Prostate gland (tissue), 2 donors: Measurements from ENCODE around the gene DUSP28. TPM values are rescaled to one million over a fixed set of nuclear protein-coding genes. Genes with fewer than 3 reads are reported as not detected.
"Not testable (repeated sequence)": the region's sequence is repeated elsewhere in the genome, so short reads cannot be mapped to it uniquely, and the experiment has no call there.

Experiments used
- DNase-seq: peaks from one replicate; pipeline ENCODE4 v3.0.0-alpha.2; 2019; ENCODE audit warnings: low spot score
- H3K27ac ChIP-seq, 2 donors: fragments of 200-600 bp; sonication (generic); 2 replicates each; pipeline ENCODE4 v1.5.1; 2017 to 2019
- H3K27me3 ChIP-seq: fragments of 200-600 bp; sonication (generic); replicated peaks from 2 replicates; pipeline ENCODE4 v1.5.1; 2019; ENCODE audit not compliant: insufficient read depth
- H3K36me3 ChIP-seq, 2 donors: fragments of 200-600 bp; sonication (generic); 1 replicate in 1 of 2; 2 replicates in 1 of 2; pipeline versions ENCODE4 v1.5.1 to v1.8.1; 2017 to 2019
- H3K4me1 ChIP-seq: fragments of 200-600 bp; sonication (generic); replicated peaks from 2 replicates; pipeline ENCODE4 v1.5.1; 2019
- H3K4me3 ChIP-seq, 2 donors: fragments of 200-600 bp; sonication (generic); 2 replicates each; pipeline ENCODE4 v1.5.1; 2017 to 2019
- H3K9me3 ChIP-seq: fragments of 200-600 bp; sonication (generic); 2 replicates; pipeline ENCODE4 v1.5.1; 2017
- POLR2A ChIP-seq: fragments of 450-650 bp; IDR thresholded peaks from one replicate; pipeline ENCODE4 v1.6.1; 2016; ENCODE audit warnings: antibody characterized with exemption, mild to moderate bottlenecking
- POLR2AphosphoS5 ChIP-seq: sonication (generic); formaldehyde crosslinking; IDR thresholded peaks from one replicate; pipeline ENCODE4 v1.6.1; 2017; ENCODE audit warnings: antibody characterized with exemption
- WGBS: methylation state at CpG from one replicate; pipeline ENCODE4 v1.1.5; 2018; 5-methylcytosine and 5-hydroxymethylcytosine counted together
- intact Hi-C: fragments of 100-400 bp; cut with DNase I; formaldehyde crosslinking; loops from one replicate; pipeline ENCODE4 v1.14.2; 2022
- total RNA-seq, 2 donors: library from RNA; depleted of rRNA; stranded (reverse); fragments of >200 nt; gene quantifications; one replicate each; pipeline ENCODE4 v1.1.0, GENCODE V29; 2016
- TF ChIP-seq, protein P1 (sequence below), 4 experiments: fragments of 200-600 bp in 2 of 4; fragments of 450-650 bp in 2 of 4; sonication (generic) in 2 of 4; IDR thresholded peaks; 1 replicate in 3 of 4; 2 replicates in 1 of 4; pipeline ENCODE4 v1.5.1; 2016 to 2019; ENCODE audit warnings: antibody characterized with exemption in 4 of 4, mild to moderate bottlenecking in 2 of 4, moderate library complexity in 2 of 4

The DUSP28 gene
- total RNA-seq, 2 donors from 2014 or later, result 18.4 to 18.6 TPM

DNA sequence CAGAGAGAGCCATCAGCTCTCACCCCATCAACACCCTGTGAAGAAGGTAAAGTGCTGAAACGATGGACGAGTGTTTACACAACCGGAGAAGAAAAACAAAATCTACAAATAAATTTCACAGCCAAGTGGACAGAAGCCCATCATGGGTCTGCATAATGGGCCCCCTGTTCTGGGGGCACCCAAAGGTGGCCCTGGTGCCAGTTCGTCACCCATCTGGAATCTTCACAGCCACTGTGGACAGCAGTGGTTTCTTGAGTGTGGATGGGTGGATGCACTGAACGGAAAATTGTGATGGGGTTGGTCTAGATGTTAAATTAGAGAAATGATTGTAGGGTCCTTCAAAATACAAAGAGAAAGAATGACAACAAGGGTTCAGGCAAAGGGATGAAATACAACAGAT is 41.2 kb upstream of the DUSP28 start:
- no peak for DNase-seq
- WGBS, result 88% methylated on average over 5 of the region's 5 CpGs
- Histone ChIP-seq H3K36me3 (no peaks in the 10 kb centered on the region), H3K4me1 (no peaks in the 10 kb centered on the region), H3K4me3 (no peak overlapping the region), H3K27ac (no peak overlapping the region), H3K9me3 (no peaks in the 10 kb centered on the region), H3K27me3 (no peaks in the 10 kb centered on the region)
- intact Hi-C loops, result loop anchor here (10.0 kb wide), 1 partner anchor 186 kb away; no protein-coding TSS in a partner anchor
- TF ChIP-seq POLR2AphosphoS5 (no peak), POLR2A (no peak)
- TF ChIP-seq, protein P1, sequence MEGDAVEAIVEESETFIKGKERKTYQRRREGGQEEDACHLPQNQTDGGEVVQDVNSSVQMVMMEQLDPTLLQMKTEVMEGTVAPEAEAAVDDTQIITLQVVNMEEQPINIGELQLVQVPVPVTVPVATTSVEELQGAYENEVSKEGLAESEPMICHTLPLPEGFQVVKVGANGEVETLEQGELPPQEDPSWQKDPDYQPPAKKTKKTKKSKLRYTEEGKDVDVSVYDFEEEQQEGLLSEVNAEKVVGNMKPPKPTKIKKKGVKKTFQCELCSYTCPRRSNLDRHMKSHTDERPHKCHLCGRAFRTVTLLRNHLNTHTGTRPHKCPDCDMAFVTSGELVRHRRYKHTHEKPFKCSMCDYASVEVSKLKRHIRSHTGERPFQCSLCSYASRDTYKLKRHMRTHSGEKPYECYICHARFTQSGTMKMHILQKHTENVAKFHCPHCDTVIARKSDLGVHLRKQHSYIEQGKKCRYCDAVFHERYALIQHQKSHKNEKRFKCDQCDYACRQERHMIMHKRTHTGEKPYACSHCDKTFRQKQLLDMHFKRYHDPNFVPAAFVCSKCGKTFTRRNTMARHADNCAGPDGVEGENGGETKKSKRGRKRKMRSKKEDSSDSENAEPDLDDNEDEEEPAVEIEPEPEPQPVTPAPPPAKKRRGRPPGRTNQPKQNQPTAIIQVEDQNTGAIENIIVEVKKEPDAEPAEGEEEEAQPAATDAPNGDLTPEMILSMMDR (IDR thresholded peaks at IDR 0.05), result no peak

GRCh38 chr2:240519396-240520129 is 40.6 kb upstream of the DUSP28 start:
- 29% methylated on average over 25 of the region's 25 CpGs for WGBS
- Histone ChIP-seq H3K27me3 (no peaks in the 10 kb centered on the region), H3K27ac (no peak overlapping the region), H3K9me3 (no peaks in the 10 kb centered on the region), H3K4me3 (no peak overlapping the region), H3K4me1 (no peaks in the 10 kb centered on the region), H3K36me3 (no peaks in the 10 kb centered on the region)
- TF ChIP-seq, protein P1 (IDR thresholded peaks at IDR 0.05), result no peak
- TF ChIP-seq POLR2AphosphoS5 (no peak), POLR2A (no peak)
- no peak for DNase-seq
- intact Hi-C loops, result loop anchor here (10.0 kb wide), 1 partner anchor 185 kb away; no protein-coding TSS in a partner anchor

DNA sequence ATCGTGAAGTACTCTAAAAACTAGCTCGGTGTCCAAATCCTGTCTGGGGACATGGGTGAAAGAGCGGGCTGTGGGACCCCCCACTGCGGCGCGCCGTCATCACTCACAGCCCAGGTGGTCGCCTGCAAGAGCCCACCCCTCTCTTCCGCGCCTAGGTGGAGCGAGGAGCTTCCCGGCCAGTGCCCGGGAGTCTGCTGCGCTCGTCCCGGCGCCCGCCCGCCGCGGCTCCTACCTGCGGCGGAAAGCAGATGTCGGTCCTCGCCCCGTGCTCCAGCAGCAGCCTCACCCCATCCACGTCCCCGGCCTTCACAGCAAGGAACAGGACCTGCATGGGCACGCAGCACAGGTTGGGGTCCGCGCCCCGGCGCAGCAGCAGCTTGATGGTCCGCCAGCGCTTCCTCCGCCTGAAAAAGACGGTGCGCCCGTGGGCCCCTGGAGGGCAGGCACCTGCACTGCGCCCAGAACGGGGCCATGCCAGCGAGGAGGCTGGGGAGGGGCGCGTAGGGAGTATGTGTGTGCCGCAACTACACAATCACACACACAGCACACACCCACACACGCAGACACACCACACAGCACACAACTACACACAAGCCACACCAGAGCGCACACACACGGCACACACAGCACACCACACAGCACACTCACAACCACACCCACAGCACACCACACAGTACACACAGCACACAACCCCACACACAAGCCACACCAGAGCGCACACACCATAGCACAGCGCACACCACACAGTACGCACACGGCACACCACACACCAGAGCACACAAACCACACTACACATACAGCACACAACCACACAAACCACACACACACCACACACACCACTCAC is 39.8 kb upstream of the DUSP28 start:
- DNase-seq, result no peak
- no peak overlapping the region for H3K27ac ChIP-seq
- H3K4me3 ChIP-seq, result no peak overlapping the region
- intact Hi-C loops, result no loop called here
- H3K27me3 ChIP-seq, result no peaks in the 10 kb centered on the region
- no peaks in the 10 kb centered on the region for H3K4me1 ChIP-seq
- WGBS, result 18% methylated on average over 52 of the region's 52 CpGs
- H3K36me3 ChIP-seq, result no peaks in the 10 kb centered on the region
- TF ChIP-seq POLR2A, result no peak
- TF ChIP-seq, protein P1 (IDR thresholded peaks at IDR 0.05), result no peak
- no peak for TF ChIP-seq POLR2AphosphoS5
- H3K9me3 ChIP-seq, result no peaks in the 10 kb centered on the region

GRCh38 chr2:240520974-240521350 is 39.2 kb upstream of the DUSP28 start:
- Histone ChIP-seq H3K4me1 (no peaks in the 10 kb centered on the region), H3K27ac (no peak overlapping the region), H3K27me3 (no peaks in the 10 kb centered on the region), H3K4me3 (no peak overlapping the region), H3K36me3 (no peaks in the 10 kb centered on the region), H3K9me3 (no peaks in the 10 kb centered on the region)
- DNase-seq, result no peak
- TF ChIP-seq POLR2AphosphoS5, result no peak
- TF ChIP-seq, protein P1 (IDR thresholded peaks at IDR 0.05), result no peak
- no peak for TF ChIP-seq POLR2A
- WGBS, result 93% methylated on average over 12 of the region's 12 CpGs
- intact Hi-C loops, result no loop called here

DNA sequence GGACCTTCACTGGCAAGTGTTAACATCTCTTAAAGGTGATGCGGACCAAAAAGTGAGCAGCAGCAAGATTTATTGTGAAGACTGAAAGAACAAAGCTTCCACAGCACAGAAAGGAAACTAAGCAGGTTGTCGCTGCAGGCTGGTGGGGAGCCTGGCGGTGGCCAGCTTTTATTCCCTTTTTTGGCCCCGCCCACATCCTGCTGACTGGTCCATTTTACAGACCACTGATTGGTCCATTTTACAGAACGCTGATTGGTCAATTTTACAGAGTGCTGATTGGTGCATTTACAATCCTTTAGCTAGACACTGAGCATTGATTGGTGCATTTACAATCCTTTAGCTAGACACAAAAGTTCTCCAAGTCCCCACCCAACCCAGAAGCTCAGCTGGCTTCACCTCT is 38.3 kb upstream of the DUSP28 start:
- H3K9me3 ChIP-seq, H3K27me3 ChIP-seq, H3K4me3 ChIP-seq, DNase-seq, H3K27ac ChIP-seq, intact Hi-C loops, H3K36me3 ChIP-seq, H3K4me1 ChIP-seq: not testable (repeated sequence)
- WGBS, result 95% methylated on average over 5 of the region's 5 CpGs
